ENCODE data around the gene UBA1.

The UBA1 gene

GRCh38 chrX:47245156-47245555 is 51.5 kb downstream of the UBA1 start:
- Histone ChIP-seq H3K4me2 (ENCODE audit: low read depth, low read length, poor library complexity, severe bottlenecking) (no peak overlapping the region), H3K79me2 (ENCODE audit: insufficient read depth, low read length) (no peaks in the 10 kb centered on the region), H3K4me3 (ENCODE audit: low read length, poor library complexity, severe bottlenecking) (no peak overlapping the region), H3K27me3 (ENCODE audit: insufficient read depth, low read length, poor library complexity, severe bottlenecking) (no peaks in the 10 kb centered on the region), H3K9ac (ENCODE audit: low read depth, low read length, poor library complexity, severe bottlenecking) (no peak overlapping the region), H4K20me1 (ENCODE audit: insufficient read depth, low read length, poor library complexity, severe bottlenecking) (no peaks in the 10 kb centered on the region), H3K9me2 (replicated peaks; ENCODE audit: low read depth, low read length) (no peaks in the 10 kb centered on the region), H2AFZ (ENCODE audit: low read length) (no peak overlapping the region), H3K9me3 (ENCODE audit: insufficient read depth, low read depth, low read length) (no peaks in the 10 kb centered on the region), H3K36me3 (ENCODE audit: insufficient read depth, low read length) (peaks cover 48% of the 10 kb centered on the region; the same call in 1 of the 2 replicates), H3F3A (ENCODE audit: low read depth) (no peaks in the 10 kb centered on the region), H3K4me1 (ENCODE audit: insufficient read depth, low read length, poor library complexity, severe bottlenecking) (no peaks in the 10 kb centered on the region)
- TF ChIP-seq CTCF (conservative IDR thresholded peaks at IDR 0.05; ENCODE audit: low read length) (no peak), EZH2phosphoT487 (IDR thresholded peaks at IDR 0.05; ENCODE audit: borderline replicate concordance) (no peak)

GRCh38 chrX:47247206-47247998 is 53.8 kb downstream of the UBA1 start:
- H3K9me3 ChIP-seq (ENCODE audit: insufficient read depth, low read depth, low read length): no peaks in the 10 kb centered on the region
- H3F3A ChIP-seq (ENCODE audit: low read depth): no peaks in the 10 kb centered on the region
- no peaks in the 10 kb centered on the region for H3K27me3 ChIP-seq (ENCODE audit: insufficient read depth, low read length, poor library complexity, severe bottlenecking)
- TF ChIP-seq EZH2phosphoT487 (IDR thresholded peaks at IDR 0.05; ENCODE audit: borderline replicate concordance) (no peak), CTCF (conservative IDR thresholded peaks at IDR 0.05; ENCODE audit: low read length) (no peak)
- no peak overlapping the region for H3K9ac ChIP-seq (ENCODE audit: low read depth, low read length, poor library complexity, severe bottlenecking)
- peaks cover 25% of the 10 kb centered on the region; the same call in 1 of the 2 replicates for H3K36me3 ChIP-seq (ENCODE audit: insufficient read depth, low read length)
- H2AFZ ChIP-seq (ENCODE audit: low read length): no peak overlapping the region
- no peaks in the 10 kb centered on the region for H3K9me2 ChIP-seq (replicated peaks; ENCODE audit: low read depth, low read length)
- H4K20me1 ChIP-seq (ENCODE audit: insufficient read depth, low read length, poor library complexity, severe bottlenecking): no peaks in the 10 kb centered on the region
- no peak overlapping the region for H3K4me3 ChIP-seq (ENCODE audit: low read length, poor library complexity, severe bottlenecking)
- H3K79me2 ChIP-seq (ENCODE audit: insufficient read depth, low read length): no peaks in the 10 kb centered on the region
- no peak overlapping the region for H3K4me2 ChIP-seq (ENCODE audit: low read depth, low read length, poor library complexity, severe bottlenecking)
- no peaks in the 10 kb centered on the region for H3K4me1 ChIP-seq (ENCODE audit: insufficient read depth, low read length, poor library complexity, severe bottlenecking)

- H3K4me3 ChIP-seq (ENCODE audit: low read length, poor library complexity, severe bottlenecking): no peak overlapping the region
- H3K27me3 ChIP-seq (ENCODE audit: insufficient read depth, low read length, poor library complexity, severe bottlenecking): no peaks in the 10 kb centered on the region
- no peak overlapping the region for H3K9ac ChIP-seq (ENCODE audit: low read depth, low read length, poor library complexity, severe bottlenecking)
- no peaks in the 10 kb centered on the region for H3K9me2 ChIP-seq (replicated peaks; ENCODE audit: low read depth, low read length)
- H3F3A ChIP-seq (ENCODE audit: low read depth): no peaks in the 10 kb centered on the region
- no peaks in the 10 kb centered on the region for H3K4me1 ChIP-seq (ENCODE audit: insufficient read depth, low read length, poor library complexity, severe bottlenecking)
- TF ChIP-seq CTCF (conservative IDR thresholded peaks at IDR 0.05; ENCODE audit: low read length): no peak
- TF ChIP-seq EZH2phosphoT487 (IDR thresholded peaks at IDR 0.05; ENCODE audit: borderline replicate concordance): no peak
- H2AFZ ChIP-seq (ENCODE audit: low read length): no peak overlapping the region
- no peaks in the 10 kb centered on the region for H4K20me1 ChIP-seq (ENCODE audit: insufficient read depth, low read length, poor library complexity, severe bottlenecking)
- peaks cover 22% of the 10 kb centered on the region; the same call in 1 of the 2 replicates for H3K36me3 ChIP-seq (ENCODE audit: insufficient read depth, low read length)
- no peaks in the 10 kb centered on the region for H3K9me3 ChIP-seq (ENCODE audit: insufficient read depth, low read depth, low read length)
- no peaks in the 10 kb centered on the region for H3K79me2 ChIP-seq (ENCODE audit: insufficient read depth, low read length)
- H3K4me2 ChIP-seq (ENCODE audit: low read depth, low read length, poor library complexity, severe bottlenecking): no peak overlapping the region
Observed at GRCh38 chrX:47247999-47248320, 54.3 kb downstream of the UBA1 start.
